ENCODE results near the gene CDPF1.

Gene CDPF1

DNA sequence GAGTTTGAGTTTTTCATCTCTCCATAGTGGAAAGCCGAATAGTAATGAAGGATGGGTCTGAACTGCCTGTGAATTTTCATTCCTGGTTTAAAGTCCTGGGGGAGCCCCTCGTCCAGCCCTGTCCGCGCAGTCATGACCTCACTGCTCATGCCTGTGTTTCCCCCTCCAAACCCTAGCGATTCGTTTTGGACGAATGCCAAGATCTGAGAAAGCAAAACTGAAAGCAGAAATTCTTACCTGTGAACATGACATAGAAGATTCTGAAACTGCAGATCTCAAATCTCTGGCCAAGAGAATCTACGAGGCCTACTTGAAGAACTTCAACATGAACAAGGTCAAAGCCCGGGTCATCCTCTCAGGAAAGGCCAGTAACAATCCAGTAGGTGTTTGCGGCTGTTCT is 30.5 kb downstream of the CDPF1 start:
- TF ChIP-seq, protein P1, sequence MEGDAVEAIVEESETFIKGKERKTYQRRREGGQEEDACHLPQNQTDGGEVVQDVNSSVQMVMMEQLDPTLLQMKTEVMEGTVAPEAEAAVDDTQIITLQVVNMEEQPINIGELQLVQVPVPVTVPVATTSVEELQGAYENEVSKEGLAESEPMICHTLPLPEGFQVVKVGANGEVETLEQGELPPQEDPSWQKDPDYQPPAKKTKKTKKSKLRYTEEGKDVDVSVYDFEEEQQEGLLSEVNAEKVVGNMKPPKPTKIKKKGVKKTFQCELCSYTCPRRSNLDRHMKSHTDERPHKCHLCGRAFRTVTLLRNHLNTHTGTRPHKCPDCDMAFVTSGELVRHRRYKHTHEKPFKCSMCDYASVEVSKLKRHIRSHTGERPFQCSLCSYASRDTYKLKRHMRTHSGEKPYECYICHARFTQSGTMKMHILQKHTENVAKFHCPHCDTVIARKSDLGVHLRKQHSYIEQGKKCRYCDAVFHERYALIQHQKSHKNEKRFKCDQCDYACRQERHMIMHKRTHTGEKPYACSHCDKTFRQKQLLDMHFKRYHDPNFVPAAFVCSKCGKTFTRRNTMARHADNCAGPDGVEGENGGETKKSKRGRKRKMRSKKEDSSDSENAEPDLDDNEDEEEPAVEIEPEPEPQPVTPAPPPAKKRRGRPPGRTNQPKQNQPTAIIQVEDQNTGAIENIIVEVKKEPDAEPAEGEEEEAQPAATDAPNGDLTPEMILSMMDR (IDR thresholded peaks at IDR 0.05; ENCODE audit: borderline replicate concordance, insufficient read depth, low read depth, low read length): no peak
- H3K4me3 ChIP-seq (ENCODE audit: low read depth, low read length): no peak overlapping the region

DNA sequence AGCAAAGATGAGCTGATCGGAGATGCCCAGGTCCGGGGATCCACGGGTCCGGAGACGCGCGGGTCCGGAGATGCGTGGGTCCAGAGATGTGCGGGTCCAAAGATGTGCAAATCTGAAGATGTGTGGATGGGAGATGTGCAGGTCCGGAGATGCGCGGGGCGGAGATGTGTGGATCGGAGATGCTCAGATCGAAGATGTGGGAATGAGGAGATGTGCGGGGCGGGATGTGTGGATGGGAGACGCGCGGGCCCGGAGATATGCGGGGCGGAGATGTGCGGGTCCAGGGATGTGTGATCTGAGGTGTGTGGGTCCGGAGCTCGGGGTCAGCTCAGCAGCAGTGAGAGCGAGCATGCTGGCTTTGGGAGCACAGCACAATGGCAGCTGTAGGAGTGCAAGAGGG is 35.5 kb downstream of the CDPF1 start:
- TF ChIP-seq, protein P1 (IDR thresholded peaks at IDR 0.05; ENCODE audit: borderline replicate concordance, insufficient read depth, low read depth, low read length): no peak
- no peak overlapping the region for H3K4me3 ChIP-seq (ENCODE audit: low read depth, low read length)

DNA sequence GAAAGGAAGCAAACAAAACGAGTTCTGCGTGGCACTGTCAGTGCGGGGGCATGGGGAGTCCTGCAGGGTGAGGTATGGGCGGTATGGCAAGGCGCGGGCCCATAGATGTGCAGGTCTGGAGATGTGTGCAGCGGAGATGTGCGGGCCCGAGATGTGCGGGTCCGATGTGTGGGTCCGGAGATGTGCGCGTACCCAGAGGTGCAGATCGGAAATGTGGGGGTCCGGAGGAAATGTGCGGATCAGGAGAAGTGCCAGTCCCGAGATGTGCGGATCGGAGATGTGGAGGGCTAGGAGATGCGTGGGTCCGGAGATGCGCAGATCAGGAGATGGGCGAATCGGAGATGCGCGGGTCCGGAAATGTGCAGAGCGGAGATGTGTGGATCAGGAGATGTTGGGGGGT is 35.9 kb downstream of the CDPF1 start:
- H3K4me3 ChIP-seq (ENCODE audit: low read depth, low read length): no peak overlapping the region
- TF ChIP-seq, protein P1 (IDR thresholded peaks at IDR 0.05; ENCODE audit: borderline replicate concordance, insufficient read depth, low read depth, low read length): no peak

DNA sequence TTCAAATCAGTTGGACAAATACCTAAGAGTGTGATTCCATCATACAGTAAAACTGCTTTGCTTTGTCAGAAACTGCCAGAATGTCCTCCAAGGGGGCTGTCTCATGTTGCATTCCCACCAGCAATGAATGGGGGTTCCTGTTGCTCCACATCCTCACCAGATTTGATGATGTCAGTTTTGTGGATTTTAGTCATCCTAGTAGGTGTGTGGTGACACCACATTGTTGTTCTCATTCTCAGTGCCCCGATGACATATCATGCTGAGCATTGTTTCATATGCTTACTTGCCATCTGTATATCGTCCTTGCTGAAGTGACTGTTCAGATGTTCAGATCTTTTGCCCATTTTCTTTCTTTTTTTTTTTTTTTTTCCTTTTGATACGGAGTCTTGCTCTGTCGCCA is 37.0 kb downstream of the CDPF1 start:
- TF ChIP-seq, protein P1 (IDR thresholded peaks at IDR 0.05; ENCODE audit: borderline replicate concordance, insufficient read depth, low read depth, low read length): no peak
- no peak overlapping the region for H3K4me3 ChIP-seq (ENCODE audit: low read depth, low read length)

DNA sequence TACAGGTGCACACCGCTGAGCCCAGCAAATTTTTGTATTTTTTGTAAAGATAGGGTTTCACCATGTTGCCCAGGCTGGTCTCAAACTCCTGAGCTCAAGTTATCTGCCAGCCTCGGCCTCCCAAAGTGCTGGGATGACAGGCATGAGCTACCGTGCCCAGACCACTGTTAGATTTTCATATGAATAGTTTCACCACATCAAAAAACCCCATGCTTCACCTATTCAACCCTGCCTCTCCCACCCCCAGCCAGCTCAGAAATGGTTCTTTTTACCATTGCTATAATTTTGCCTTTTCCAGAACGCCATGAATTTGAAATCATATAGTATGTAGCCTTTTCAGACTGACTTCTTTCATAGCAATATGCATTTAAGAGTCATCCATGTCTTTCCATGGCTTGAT is 37.9 kb downstream of the CDPF1 start:
- no peak overlapping the region for H3K4me3 ChIP-seq (ENCODE audit: low read depth, low read length)
- TF ChIP-seq, protein P1 (IDR thresholded peaks at IDR 0.05; ENCODE audit: borderline replicate concordance, insufficient read depth, low read depth, low read length): no peak

DNA sequence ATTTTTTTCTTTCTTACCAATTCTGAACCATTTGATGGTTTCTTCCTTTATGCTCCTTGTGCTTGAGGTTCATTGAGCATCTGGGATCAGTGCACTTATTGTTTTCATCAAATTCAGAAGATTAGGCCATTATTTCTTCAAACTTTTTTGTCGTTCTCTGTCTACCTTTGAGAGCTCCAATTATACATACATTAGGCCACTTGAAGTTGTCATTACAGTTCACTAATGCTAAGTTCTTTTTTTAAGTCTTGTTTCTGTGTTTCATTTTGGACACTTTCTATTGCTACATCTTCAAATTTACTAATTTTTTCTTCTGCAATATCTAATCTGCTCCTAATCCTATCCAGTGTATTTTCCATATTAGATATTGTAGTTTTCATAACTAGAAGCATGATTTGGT is 40.8 kb downstream of the CDPF1 start:
- TF ChIP-seq, protein P1 (IDR thresholded peaks at IDR 0.05; ENCODE audit: borderline replicate concordance, insufficient read depth, low read depth, low read length): no peak
- H3K4me3 ChIP-seq (ENCODE audit: low read depth, low read length): no peak overlapping the region

DNA sequence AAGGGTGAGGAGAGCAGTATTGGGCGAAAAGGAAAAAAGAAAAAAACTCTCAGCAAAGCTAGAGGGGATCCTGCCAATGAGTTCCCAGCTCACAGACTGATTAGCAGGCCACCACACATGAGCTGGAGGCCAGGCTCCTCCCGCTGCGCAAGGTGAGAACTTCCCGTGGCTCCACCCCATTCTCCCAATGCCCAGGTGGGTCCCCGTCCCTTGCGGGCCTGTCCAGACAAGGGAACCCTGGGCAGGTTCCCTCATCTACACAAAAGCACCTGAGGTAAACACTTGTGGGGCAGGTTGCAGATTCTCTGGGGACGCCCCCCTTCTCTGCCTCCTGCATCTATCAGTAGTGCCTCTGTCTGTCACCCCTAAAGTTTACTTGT is 46.5 kb downstream of the CDPF1 start:
- no peak overlapping the region for H3K4me3 ChIP-seq (ENCODE audit: low read depth, low read length)
- TF ChIP-seq, protein P1 (IDR thresholded peaks at IDR 0.05; ENCODE audit: borderline replicate concordance, insufficient read depth, low read depth, low read length): no peak

All from GM12875 (cell line).